Ramos (cell line): ENCODE data around the gene HSPB1.
"Not testable (repeated sequence)": the region's sequence is repeated elsewhere in the genome, so short reads cannot be mapped to it uniquely, and the experiment has no call there.

Experiments used
- in situ Hi-C: fragments of 300-500 bp; cut with MboI; formaldehyde crosslinking; loops from one replicate; pipeline ENCODE4 v1.14.3; 2022; ENCODE audit warnings: low sequenced_read_pairs; ENCODE audit not compliant: unreplicated experiment

HSPB1 gene

DNA sequence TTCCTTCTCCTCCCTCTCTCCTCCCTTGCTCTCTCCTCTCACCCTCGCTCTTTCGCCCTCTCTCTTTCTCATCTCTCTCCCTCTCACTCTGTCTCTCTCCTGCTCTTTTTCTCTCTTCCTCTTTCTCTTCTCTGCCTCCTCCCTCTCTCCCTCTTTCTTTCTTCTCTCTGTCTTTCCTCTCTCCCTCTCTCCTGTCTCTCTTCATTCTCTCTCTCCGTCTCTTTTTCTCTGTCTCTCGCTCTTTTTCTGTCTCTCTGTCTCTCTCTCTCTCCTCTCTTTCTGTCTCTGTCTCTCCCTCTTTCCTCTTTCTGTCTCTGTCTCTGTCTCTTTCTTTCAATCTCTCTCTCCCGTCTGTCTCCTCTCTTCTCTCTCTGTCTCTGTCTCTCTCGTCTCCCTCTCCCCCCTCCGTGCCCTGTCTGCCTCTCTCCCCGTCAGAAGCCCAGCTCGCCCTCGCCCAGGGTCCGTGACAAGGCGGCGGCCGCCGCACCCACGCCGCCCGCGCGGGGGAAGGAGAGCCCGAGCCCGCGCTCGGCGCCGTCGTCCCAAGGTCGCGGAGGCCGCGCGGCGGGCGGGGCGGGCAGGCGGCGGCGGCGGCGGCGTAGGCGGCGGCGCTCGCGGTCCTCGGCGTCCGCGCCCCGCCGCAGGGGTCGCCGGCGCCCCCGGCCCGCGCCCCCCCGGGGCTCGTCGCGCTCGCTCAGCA lies 21.3 kb upstream of the HSPB1 start:
- in situ Hi-C loops, result no loop called here

- in situ Hi-C loops, result no loop called here
These were observed 20.6 kb upstream of the HSPB1 start for GRCh38 chr7:76281706-76282343.

DNA sequence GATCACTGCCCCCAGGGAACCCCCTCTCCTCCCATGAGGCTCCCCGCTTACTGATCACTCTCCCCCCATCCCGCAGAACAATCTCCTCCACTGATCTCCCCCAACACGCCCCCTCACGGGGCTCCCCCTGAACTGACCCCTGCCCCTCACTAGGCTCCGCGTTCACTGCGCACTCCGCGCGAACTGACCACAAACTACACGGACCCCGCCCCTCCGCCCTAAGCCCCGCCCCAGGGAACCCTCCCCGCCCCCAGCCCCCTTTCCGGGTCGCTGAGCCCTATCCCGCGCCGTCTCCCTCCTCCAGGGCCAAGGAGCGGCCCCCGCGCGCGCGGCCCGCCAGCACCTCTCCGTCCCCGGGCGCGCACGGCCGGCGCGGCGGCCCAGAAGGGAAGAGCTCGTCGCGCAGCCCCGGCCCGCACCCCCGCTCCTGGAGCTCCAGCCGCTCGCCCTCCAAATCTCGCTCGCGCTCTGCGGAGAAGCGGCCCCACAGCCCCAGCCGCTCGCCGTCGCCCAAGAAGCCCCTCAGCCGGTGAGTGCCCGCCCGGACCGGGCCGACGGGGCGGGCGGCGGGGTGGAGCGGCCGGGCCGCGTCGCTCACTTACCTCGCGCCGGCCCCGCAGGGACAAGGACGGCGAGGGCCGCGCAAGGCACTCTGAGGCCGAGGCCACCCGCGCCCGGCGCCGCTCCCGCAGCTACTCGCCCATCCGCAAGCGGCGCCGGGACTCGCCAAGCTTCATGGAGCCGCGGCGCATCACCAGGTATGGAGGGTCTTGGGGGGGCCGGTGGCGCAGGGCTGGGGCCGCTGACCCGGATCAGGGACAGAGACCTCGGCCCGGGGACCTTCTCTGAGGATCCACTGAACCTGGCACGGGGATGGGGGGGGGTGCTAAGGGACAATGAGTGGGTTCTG lies 19.9 kb upstream of the HSPB1 start:
- in situ Hi-C loops, result no loop called here

GRCh38 chr7:76283254-76284159 lies 19.0 kb upstream of the HSPB1 start:
- in situ Hi-C loops, result no loop called here

- in situ Hi-C loops, result no loop called here
These were observed 16.7 kb upstream of the HSPB1 start for GRCh38 chr7:76285604-76286374.

DNA sequence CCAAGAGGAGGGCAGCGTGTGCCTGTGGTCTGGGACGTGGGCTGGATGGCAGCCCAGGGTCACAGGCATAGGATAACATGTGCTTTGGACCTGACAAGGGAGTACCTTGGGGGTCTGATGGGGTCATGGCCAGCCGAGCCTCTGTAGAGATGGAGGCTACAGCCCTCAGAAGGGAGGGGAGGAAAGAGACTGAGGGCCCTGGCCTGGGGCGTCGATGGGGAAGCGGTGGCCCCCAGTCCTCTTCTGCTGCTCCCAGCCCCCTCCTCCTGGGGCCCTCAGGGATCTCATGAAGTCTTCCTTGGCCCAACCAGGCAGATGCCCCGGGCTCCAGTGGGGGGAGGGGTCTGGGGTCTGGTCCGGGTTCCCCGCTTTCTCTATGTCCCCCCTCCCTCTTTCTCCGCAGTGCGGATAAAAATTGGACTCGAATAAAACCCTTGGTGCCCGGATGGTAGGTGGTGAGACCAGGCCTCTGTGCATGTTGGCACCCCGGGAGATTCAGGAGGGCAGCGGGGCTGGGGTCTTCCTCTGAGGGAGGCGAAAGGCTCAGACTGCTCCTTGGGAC lies 15.6 kb upstream of the HSPB1 start:
- in situ Hi-C loops, result no loop called here

DNA sequence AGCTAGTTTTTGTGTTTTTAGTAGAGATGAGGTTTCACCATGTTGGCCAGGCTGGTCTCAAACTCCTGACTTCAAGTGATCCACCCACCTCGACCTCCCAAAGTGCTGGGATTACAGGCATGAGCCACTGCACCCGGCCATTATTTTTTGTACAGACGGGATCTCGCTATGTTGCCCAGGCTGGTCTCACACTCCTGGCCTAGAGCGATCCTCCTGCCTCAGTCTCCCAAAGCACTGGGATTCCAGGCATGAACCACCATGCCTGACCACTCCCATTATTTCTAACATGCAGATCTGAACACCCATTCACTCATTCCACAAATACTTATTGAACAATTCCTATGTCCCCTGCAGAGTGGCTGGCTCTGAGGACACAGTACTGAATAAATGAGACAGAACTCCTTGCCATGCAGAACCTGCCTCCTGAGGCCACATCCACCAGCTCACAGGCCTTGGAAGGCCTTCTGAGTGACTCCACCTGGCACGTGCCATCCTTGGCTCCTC lies 11.6 kb upstream of the HSPB1 start:
- in situ Hi-C loops, result not testable (repeated sequence)

- in situ Hi-C loops, result no loop called here
These were observed 10.9 kb upstream of the HSPB1 start for GRCh38 chr7:76291351-76292212.

- in situ Hi-C loops, result no loop called here
These were observed 10.3 kb upstream of the HSPB1 start for GRCh38 chr7:76292213-76292573.

GRCh38 chr7:76292911-76293310 lies 9.6 kb upstream of the HSPB1 start:
- in situ Hi-C loops, result not testable (repeated sequence)

- in situ Hi-C loops, result no loop called here
These were observed 9.0 kb upstream of the HSPB1 start for GRCh38 chr7:76293407-76293901.

DNA sequence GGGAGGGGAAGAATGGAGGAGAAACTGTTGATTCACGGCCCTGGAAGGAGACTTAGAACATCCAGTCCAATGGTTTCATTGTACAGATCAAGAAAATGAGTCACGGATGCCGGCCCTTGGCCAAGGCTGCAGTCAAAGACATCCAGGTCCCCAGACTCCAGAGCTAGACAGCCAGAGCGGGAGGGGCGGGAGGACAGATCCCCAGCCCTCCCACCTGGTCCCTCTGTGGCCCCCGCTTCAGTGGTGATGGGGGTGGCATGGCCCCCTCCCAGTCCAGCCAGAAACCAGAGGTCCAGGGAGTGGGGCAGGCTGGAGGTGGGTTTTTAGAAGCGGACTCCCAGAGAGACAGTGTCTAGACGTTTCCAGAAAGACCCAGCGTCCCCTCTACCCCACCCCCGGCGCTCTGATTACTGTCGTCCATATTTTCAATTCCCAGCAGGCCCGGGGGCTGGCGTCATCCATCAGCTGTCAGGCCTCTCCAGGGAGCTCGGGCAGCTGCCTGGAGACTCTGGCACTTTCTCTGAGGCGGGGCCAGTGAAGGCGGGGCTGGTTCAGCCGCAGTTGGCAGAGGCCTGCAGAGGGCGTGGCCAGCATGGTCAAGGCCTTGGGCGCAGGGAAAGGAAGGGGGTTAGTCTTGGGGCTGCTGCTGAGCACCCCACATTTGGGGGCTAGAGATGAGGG lies 8.0 kb upstream of the HSPB1 start:
- in situ Hi-C loops, result no loop called here

DNA sequence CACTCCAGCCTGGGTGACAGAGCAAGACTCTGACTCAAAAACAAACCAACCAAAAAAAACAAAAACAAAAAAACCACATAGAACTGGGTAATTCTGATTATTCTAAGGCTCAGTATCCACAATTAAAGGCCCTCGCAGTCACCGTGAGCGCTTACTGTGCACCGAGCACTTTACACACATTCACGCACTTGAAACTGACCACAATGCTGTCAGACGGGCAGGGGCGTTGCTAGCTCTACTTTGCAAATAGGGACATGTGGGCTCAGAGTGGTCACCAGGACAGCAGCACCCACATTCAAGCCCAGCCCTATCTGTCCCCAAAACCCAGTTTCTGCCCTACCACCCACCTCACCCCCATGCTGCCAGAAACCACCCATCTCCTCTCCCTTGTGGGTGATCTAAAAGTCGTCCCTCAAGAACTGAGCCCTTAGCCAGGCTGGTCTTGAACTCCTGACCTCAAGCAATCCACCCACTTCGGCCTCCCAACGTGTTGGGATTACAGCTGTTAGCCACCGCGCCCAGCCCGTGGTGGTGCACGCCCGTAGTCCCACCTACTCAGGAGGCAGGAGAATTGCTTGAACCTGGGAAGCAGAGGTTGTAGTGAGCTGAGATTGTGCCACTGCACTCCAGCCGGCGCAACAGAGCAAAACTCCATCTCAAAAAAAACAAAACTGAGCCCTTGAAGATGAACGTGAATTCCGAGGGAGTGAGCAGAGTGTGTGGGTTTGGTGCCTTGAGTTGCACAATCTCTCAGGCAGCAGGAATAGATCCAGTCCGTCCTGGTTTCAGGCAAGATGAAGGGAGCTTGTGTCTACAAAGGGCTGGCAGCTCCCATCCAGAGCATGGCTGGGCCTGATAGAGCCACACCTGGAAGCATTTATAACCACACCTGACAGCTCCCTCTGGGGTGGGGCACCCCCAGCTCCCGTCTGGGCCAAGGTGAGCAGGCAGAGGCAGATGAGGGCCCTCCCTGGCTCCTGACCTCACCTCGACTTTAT lies 5.4 kb upstream of the HSPB1 start:
- in situ Hi-C loops, result no loop called here

DNA sequence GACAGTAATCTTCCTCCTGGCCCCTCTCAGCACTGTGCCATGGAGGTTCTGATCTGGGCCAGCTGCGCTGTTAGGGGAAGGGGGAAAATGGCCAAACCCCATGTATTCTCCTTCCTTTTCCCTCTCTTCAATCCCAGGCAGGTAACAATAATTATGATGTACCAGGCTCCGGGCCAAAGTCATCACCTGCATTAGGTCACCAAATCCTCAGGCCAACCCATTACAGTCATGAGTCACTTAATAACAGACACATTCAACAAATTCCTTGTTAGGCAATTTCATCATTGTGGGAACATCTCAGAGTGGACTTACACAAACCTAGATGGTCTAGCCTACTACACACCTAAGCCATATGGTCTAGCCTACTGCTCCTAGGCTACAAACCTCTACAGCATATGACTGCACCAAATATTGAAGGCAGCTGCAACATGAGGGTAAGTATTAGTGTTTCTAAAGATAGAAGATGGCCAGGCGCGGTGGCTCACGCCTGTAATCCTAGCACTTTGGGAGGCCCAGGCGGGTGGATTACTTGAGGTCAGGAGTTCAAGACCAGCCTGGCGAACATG lies 2.2 kb upstream of the HSPB1 start:
- in situ Hi-C loops, result no loop called here

DNA sequence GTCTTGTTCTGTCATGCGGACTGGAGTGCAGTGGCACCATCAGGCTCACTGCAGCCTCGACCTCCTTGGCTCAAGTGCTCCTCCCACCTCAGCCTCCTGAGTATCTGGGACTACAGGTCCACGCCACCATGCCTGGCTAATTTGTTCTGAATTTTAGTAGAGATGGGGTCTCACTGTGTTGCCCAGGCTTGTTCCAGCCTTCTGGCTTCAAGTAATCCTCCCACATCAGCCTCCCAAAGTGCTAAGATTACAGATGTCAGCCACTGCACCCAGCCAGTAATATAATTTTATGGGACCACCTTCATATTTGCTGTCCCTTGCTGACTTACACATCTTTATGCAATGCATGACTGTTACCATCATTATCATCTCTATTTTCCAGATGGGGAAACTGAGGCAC lies 1.5 kb upstream of the HSPB1 start:
- in situ Hi-C loops, result no loop called here
